Fibroblast of villous mesenchyme (primary cell): ENCODE measurements around the gene MSN. TPM values are rescaled to one million over a fixed set of nuclear protein-coding genes. Genes with fewer than 3 reads are reported as not detected.
A peak's percentile ranks its signal among the peaks of the same experiment; 100 is the strongest.

Experiments
- DNase-seq: peaks from one replicate; pipeline ENCODE4 v3.0.0-alpha.2; 2010; ENCODE audit warnings: low read depth
- H3K4me3 ChIP-seq: 2 replicates; pipeline ENCODE4 v1.5.1; 2011; ENCODE audit warnings: low read depth, mild to moderate bottlenecking, low read length
- total RNA-seq: library from RNA; depleted of rRNA; stranded (reverse); fragments of >200 nt; gene quantifications from 2 replicates; pipeline ENCODE4 v1.2.3, GENCODE V29; 2012
- TF ChIP-seq, protein P1 (sequence below): IDR thresholded peaks from 2 replicates; pipeline ENCODE4 v1.5.1; 2012; ENCODE audit warnings: low read depth, mild to moderate bottlenecking, low read length; ENCODE audit not compliant: insufficient read depth

MSN gene
- total RNA-seq, 1 donor, result 305 TPM

DNA sequence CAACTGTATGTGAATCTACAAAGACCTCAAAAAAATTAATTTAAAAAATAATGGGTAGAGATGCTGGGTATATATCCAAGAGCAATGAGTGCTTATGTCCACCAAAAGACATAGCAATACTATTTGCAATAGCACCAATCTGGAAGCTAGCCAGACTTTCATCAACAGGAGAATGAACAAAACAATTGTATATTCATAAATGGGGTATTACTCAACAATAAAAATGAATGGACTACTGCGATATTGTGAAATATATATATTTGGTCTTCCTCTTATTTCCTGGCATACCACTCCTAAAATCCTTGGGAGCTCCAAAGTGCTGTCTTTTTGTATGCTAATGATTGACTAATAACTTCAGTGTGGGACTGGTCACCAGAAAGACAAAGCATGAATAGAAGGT is 77.5 kb downstream of the MSN start:
- H3K4me3 ChIP-seq, result no peak overlapping the region
- TF ChIP-seq, protein P1, sequence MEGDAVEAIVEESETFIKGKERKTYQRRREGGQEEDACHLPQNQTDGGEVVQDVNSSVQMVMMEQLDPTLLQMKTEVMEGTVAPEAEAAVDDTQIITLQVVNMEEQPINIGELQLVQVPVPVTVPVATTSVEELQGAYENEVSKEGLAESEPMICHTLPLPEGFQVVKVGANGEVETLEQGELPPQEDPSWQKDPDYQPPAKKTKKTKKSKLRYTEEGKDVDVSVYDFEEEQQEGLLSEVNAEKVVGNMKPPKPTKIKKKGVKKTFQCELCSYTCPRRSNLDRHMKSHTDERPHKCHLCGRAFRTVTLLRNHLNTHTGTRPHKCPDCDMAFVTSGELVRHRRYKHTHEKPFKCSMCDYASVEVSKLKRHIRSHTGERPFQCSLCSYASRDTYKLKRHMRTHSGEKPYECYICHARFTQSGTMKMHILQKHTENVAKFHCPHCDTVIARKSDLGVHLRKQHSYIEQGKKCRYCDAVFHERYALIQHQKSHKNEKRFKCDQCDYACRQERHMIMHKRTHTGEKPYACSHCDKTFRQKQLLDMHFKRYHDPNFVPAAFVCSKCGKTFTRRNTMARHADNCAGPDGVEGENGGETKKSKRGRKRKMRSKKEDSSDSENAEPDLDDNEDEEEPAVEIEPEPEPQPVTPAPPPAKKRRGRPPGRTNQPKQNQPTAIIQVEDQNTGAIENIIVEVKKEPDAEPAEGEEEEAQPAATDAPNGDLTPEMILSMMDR, result no peak
- no peak for DNase-seq

DNA sequence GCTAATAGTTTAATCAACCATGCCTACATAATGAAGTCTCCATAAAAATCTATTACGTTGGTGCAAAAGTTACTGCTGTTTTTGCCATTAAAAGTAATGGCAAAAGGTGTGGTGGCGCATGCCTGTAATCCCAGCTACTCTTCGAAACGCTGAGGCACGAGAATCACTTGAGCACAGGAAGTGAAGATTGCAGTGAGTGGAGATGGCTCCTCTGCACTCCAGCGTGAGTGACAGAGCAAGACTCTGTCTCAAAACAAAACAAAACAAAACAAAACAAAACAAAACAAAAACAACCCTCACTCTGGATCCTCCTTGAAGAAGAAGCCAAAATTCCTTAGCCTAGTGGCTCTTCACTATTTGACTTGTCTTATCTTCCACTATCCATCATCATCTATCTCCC is 78.0 kb downstream of the MSN start:
- TF ChIP-seq, protein P1, result no peak
- DNase-seq, result no peak
- H3K4me3 ChIP-seq, result no peak overlapping the region

DNA sequence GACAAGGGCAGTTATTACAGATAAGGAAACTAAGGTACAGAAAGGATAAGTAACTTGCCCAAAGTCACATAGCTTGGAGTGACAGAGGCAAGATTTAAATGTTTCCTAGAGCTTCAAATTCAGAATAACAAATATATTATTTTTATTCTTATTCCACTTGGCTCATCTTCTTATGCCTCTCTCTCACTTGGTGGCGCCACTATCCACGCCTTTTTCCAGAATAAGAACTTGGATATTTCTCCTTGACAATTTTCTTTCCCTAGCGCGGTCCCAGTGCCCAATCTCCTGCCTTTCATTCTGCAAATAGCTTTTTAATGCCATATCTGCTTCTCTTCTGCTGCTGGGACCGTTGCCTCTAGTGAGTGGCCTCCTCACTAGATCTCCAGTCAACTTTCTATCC is 78.5 kb downstream of the MSN start:
- H3K4me3 ChIP-seq, result no peak overlapping the region
- TF ChIP-seq, protein P1, result peak; percentile 20

DNA sequence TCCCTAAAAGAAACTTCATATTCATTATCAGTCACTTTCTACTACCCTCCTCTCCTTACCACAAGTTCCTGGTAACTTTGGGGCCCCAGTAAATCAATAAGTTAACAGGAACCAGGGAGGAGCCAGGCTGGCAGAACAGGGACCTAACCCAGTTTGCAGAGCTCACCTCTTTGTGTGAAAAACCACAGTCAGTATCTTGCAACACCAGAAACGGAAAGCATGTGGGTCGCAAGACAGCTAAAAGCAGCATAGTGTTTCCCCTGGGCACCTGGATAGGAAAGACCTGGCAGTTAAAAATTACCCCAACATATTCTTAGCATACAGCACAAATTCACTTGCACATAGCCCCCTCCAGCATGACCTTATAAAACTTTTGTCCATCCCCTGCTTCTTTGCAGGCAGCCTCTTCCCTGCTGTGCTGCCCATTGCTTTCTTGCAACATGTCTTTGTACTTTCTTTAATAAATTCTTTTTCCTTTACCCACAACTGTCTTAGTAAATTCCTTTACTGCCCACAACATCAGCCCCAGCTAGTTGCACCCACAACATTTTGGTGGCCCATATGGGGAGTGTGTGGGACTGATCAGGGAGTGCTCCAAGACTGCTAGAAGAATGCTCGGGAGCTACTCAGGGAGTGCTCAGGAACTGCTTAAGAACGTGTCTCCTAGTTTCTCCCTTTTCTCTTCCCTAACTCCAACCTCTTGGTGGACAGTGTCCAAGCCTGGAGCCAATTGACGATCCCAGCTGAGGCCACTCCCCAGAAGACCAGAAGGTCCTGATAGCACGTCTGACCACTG is 83.4 kb downstream of the MSN start:
- TF ChIP-seq, protein P1, result no peak
- H3K4me3 ChIP-seq, result no peak overlapping the region
- DNase-seq, result no peak

More for the DNA sequence above, 78.5 kb downstream of the MSN start:
- no peak for DNase-seq

DNA sequence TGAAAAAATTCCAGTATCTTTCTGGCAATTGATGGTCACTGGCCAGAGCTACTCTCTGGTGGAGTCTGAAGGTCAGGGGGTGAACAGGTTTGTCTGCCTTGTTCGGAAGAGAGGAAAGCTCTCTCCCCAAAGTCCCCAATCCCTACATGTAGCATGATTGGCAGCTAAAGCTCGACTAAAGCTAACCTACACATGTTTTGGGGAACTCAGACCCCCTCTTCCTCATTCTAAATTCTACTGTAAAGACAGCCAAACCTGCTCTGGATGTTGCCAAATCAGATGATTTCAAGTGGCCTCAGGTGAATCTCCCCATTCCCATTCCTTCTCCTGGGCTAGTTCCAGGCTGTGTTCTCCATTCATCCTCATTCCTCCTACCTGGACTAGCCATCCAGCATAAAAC is 84.1 kb downstream of the MSN start:
- no peak overlapping the region for H3K4me3 ChIP-seq
- TF ChIP-seq, protein P1, result no peak
- DNase-seq, result no peak

DNA sequence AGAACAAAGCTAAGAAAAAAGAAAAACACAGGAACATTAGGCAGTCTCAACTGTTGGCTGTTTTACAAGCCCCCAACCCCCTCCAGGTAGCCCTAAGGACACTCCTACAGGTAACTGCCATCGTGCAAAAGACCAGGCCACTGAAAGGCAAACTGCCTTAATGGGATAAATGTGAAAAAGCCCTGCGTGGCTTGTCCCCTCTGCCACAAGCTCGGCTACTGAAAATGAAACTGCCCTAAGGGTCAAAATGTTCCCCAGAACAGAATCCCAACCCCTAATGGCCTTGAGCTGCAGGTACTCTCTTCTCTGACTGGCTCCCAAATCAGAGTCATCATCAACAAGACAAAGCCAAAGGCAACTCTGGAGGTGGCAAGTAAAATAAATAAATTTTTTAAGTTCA is 84.8 kb downstream of the MSN start:
- DNase-seq, result no peak
- no peak overlapping the region for H3K4me3 ChIP-seq
- TF ChIP-seq, protein P1, result no peak

DNA sequence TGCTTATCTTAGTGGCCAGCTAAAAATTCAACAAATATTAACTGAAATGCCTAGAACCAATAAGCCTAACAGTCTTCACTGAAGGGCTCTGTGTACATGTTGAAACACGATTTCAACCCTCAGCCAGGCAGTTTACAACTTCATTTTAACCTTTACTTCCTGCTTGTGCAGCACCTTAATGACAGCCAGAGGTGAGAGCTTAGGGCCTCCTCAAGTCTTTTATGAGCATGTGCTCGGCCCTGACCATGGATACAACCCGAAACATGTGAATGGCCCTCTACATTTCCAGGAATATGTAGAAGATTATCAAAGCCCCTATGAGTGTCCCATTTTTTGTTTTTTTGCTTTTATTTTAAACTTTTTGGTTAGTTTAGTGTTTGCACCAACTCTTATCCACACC is 88.3 kb downstream of the MSN start:
- TF ChIP-seq, protein P1, result no peak
- no peak overlapping the region for H3K4me3 ChIP-seq
- DNase-seq, result no peak
